HEK293 (cell line): ENCODE results near the gene PXYLP1.

ENCODE experiments used
- GLIS2 ChIP-seq: fragments of 450-650 bp; formaldehyde crosslinking; IDR thresholded peaks from 2 replicates; pipeline ENCODE4 v1.5.1; 2016; ENCODE audit warnings: missing biosample characterization, missing genetic modification characterization
- REST ChIP-seq: fragments of 450-650 bp; formaldehyde crosslinking; IDR thresholded peaks from 2 replicates; pipeline ENCODE4 v1.5.1; 2016; ENCODE audit warnings: missing biosample characterization, missing genetic modification characterization
- SCRT1 ChIP-seq: fragments of 450-650 bp; formaldehyde crosslinking; IDR thresholded peaks from 2 replicates; pipeline ENCODE4 v1.5.1; 2016; ENCODE audit warnings: missing biosample characterization, missing genetic modification characterization, borderline replicate concordance
- YY2 ChIP-seq: fragments of 450-650 bp; formaldehyde crosslinking; IDR thresholded peaks from 2 replicates; pipeline ENCODE4 v1.5.1; 2016; ENCODE audit warnings: missing biosample characterization, missing genetic modification characterization
- ZBTB20 ChIP-seq: fragments of 450-650 bp; formaldehyde crosslinking; IDR thresholded peaks from 2 replicates; pipeline ENCODE4 v1.5.1; 2016; ENCODE audit warnings: missing biosample characterization, missing genetic modification characterization
- ZFP37 ChIP-seq: fragments of 450-650 bp; formaldehyde crosslinking; IDR thresholded peaks from 2 replicates; pipeline ENCODE4 v1.5.1; 2016; ENCODE audit warnings: missing biosample characterization, missing genetic modification characterization
- ZNF416 ChIP-seq: fragments of 450-650 bp; formaldehyde crosslinking; IDR thresholded peaks from 2 replicates; pipeline ENCODE4 v1.5.1; 2016; ENCODE audit warnings: missing biosample characterization, missing genetic modification characterization
- ZNF529 ChIP-seq: fragments of 450-650 bp; formaldehyde crosslinking; IDR thresholded peaks from 2 replicates; pipeline ENCODE4 v1.5.1; 2017; ENCODE audit warnings: missing genetic modification characterization, missing biosample characterization; ENCODE audit not compliant: insufficient replicate concordance
- ZNF558 ChIP-seq: fragments of 450-650 bp; formaldehyde crosslinking; IDR thresholded peaks from 2 replicates; pipeline ENCODE4 v1.5.1; 2016; ENCODE audit warnings: missing biosample characterization, missing genetic modification characterization
- ZNF704 ChIP-seq: fragments of 450-650 bp; formaldehyde crosslinking; IDR thresholded peaks from 2 replicates; pipeline ENCODE4 v1.5.1; 2016; ENCODE audit warnings: missing biosample characterization, missing genetic modification characterization
- TF ChIP-seq, protein P1 (sequence below): fragments of 450-650 bp; formaldehyde crosslinking; IDR thresholded peaks from 2 replicates; pipeline ENCODE4 v1.5.1; 2016; ENCODE audit warnings: missing biosample characterization, missing genetic modification characterization

DNA sequence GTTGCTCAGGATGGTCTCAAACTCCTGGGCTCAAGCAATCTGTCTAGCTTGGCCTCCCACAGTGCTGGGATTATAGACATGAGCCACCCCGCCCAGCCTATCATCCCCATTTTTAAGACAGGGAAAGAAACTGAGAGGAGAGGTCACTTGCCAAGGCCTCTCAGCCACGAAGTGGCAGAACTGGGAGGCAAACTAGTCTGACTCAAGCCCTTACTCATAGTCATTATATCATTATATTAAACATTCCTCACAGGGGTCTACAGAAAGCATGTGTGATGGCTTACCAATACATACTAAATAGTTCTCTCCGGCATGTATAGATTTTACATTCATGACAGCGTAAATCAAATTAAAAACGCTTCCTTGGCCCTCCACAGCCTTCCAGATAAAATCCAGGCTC, 74.7 kb downstream of the PXYLP1 start:
- TF ChIP-seq, protein P1, sequence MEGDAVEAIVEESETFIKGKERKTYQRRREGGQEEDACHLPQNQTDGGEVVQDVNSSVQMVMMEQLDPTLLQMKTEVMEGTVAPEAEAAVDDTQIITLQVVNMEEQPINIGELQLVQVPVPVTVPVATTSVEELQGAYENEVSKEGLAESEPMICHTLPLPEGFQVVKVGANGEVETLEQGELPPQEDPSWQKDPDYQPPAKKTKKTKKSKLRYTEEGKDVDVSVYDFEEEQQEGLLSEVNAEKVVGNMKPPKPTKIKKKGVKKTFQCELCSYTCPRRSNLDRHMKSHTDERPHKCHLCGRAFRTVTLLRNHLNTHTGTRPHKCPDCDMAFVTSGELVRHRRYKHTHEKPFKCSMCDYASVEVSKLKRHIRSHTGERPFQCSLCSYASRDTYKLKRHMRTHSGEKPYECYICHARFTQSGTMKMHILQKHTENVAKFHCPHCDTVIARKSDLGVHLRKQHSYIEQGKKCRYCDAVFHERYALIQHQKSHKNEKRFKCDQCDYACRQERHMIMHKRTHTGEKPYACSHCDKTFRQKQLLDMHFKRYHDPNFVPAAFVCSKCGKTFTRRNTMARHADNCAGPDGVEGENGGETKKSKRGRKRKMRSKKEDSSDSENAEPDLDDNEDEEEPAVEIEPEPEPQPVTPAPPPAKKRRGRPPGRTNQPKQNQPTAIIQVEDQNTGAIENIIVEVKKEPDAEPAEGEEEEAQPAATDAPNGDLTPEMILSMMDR (tag by site-specific recombination) = no peak
- TF ChIP-seq ZNF558 (tag by site-specific recombination) (no peak), ZNF529 (tag by site-specific recombination) (no peak), ZFP37 (tag by site-specific recombination) (no peak), GLIS2 (tag by site-specific recombination) (no peak), YY2 (tag by site-specific recombination) (no peak), SCRT1 (no peak), REST (tag by site-specific recombination) (no peak), ZNF416 (no peak), ZNF704 (tag by site-specific recombination) (no peak), ZBTB20 (tag by site-specific recombination) (no peak)
